ENCODE measurements around the gene PPCS.

Gene PPCS

DNA sequence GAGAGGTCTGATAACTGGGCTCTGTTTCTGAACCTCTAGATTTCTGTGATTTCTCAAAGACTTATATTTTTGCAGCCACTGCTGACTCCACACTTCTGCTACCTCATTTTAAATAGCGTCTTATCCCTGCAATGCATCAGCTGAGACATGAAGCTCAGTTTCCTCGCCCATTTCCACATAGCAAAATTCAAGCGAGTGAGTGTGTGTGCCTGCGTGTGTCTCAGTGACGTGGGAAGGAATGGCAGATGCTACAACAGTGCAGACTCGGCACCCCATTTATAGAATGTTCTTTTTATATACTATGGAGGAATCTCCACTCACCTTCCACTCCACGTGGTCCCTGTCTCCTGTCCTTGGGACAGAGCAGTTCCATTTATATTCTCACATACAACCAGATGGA, 36.2 kb upstream of the PPCS start:
- Mint-ChIP-seq H3K9me3 (no peaks in the 10 kb centered on the region), H3K36me3 (ENCODE audit: low read depth) (no peaks in the 10 kb centered on the region), H3K27ac (peak overlapping the region; percentile 46 to 81 (median 80)), H3K27me3 (ENCODE audit: low read depth) (no peaks in the 10 kb centered on the region), H3K4me3 (peak overlapping the region in 1 of 3 experiments; percentile 38), H3K4me1 (peaks cover 82% of the 10 kb centered on the region)
- TF ChIP-seq, protein P1, sequence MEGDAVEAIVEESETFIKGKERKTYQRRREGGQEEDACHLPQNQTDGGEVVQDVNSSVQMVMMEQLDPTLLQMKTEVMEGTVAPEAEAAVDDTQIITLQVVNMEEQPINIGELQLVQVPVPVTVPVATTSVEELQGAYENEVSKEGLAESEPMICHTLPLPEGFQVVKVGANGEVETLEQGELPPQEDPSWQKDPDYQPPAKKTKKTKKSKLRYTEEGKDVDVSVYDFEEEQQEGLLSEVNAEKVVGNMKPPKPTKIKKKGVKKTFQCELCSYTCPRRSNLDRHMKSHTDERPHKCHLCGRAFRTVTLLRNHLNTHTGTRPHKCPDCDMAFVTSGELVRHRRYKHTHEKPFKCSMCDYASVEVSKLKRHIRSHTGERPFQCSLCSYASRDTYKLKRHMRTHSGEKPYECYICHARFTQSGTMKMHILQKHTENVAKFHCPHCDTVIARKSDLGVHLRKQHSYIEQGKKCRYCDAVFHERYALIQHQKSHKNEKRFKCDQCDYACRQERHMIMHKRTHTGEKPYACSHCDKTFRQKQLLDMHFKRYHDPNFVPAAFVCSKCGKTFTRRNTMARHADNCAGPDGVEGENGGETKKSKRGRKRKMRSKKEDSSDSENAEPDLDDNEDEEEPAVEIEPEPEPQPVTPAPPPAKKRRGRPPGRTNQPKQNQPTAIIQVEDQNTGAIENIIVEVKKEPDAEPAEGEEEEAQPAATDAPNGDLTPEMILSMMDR (IDR thresholded peaks at IDR 0.05; ENCODE audit: unreplicated experiment in 3 of 3): no peak

DNA sequence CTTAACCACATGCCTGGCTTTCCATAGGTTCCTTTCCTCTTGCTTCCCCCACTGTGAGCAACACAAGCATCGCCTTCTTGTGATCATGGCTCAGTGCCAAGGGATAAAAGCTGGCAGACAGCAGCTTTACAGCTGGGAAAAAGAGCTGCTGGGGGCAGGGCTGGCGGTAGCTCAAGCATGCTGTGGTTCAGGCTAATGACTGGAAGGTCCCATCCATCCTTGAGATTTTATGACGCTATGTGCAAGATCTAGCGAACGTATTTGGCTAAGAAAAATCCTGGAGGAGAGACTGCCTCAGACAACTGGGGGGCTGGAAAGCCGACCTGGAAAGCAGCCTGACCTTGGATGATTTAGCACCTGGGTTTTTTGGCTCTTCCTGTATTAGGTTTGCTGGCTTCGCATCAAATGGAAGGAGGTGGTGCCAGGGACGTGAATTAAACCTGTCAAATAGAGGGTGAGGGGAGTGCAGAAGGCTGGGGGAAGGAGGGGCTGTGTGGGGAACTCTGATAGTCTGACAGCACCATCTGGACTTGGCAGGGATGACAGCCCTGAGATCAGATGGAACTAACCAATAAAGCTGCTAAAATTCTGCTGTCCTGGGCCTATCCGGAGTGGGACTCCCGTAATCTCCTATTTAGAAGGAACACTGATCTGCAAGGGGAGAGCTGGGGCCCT, 35.3 kb upstream of the PPCS start:
- Mint-ChIP-seq H3K27ac (peak overlapping the region; percentile 46 to 81 (median 80)), H3K4me1 (peaks cover 87% of the 10 kb centered on the region), H3K27me3 (ENCODE audit: low read depth) (peaks cover 5% of the 10 kb centered on the region), H3K9me3 (no peaks in the 10 kb centered on the region), H3K4me3 (peak overlapping the region; percentile 16 to 38 (median 27)), H3K36me3 (ENCODE audit: low read depth) (no peaks in the 10 kb centered on the region)
- TF ChIP-seq, protein P1 (IDR thresholded peaks at IDR 0.05; ENCODE audit: unreplicated experiment in 3 of 3): no peak

GRCh38 chr1:42422737-42423136, 33.6 kb upstream of the PPCS start:
- H3K36me3 Mint-ChIP-seq (ENCODE audit: low read depth): no peaks in the 10 kb centered on the region
- H3K9me3 Mint-ChIP-seq: no peaks in the 10 kb centered on the region
- H3K27ac Mint-ChIP-seq: peak overlapping the region; percentile 55 to 83 (median 82)
- TF ChIP-seq, protein P1 (IDR thresholded peaks at IDR 0.05; ENCODE audit: unreplicated experiment in 3 of 3): no peak
- no peak overlapping the region for H3K4me3 Mint-ChIP-seq
- H3K4me1 Mint-ChIP-seq: peaks cover 76% of the 10 kb centered on the region
- peaks cover 8% of the 10 kb centered on the region for H3K27me3 Mint-ChIP-seq (ENCODE audit: low read depth)

- no peaks in the 10 kb centered on the region for H3K36me3 Mint-ChIP-seq (ENCODE audit: low read depth)
- H3K27me3 Mint-ChIP-seq (ENCODE audit: low read depth): peaks cover 8% of the 10 kb centered on the region
- H3K4me1 Mint-ChIP-seq: peaks cover 68% of the 10 kb centered on the region
- peak overlapping the region; percentile 55 to 83 (median 82) for H3K27ac Mint-ChIP-seq
- no peaks in the 10 kb centered on the region for H3K9me3 Mint-ChIP-seq
- peak overlapping the region in 2 of 3 experiments; percentile 5 to 9 for H3K4me3 Mint-ChIP-seq
- TF ChIP-seq, protein P1 (IDR thresholded peaks at IDR 0.05; ENCODE audit: unreplicated experiment in 3 of 3): no peak
These were observed 32.7 kb upstream of the PPCS start for GRCh38 chr1:42423681-42424080.

DNA sequence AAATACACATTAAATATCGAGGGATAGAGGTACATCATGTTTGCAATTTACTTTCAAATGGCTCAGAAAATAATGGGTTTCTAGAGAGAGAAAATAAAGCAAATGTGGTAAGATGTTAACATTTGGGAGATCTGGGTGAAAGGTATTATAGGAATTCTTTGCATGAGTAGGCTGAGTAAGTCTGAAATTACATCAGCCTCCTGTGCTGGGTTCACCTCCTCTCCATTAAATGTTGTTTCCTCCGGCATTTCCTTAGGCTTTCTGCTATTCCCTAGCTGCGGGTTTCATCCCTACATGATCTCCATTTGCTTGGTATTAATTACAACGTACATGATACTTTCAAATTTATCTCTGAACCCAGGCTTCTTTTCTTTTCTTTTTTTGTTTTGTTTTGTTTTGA, 32.1 kb upstream of the PPCS start:
- TF ChIP-seq, protein P1 (IDR thresholded peaks at IDR 0.05; ENCODE audit: unreplicated experiment in 3 of 3): no peak
- Mint-ChIP-seq H3K4me1 (peaks cover 65% of the 10 kb centered on the region), H3K27me3 (ENCODE audit: low read depth) (peaks cover 8% of the 10 kb centered on the region), H3K4me3 (no peak overlapping the region), H3K9me3 (no peaks in the 10 kb centered on the region), H3K27ac (peak overlapping the region; percentile 55 to 83 (median 82)), H3K36me3 (ENCODE audit: low read depth) (no peaks in the 10 kb centered on the region)

DNA sequence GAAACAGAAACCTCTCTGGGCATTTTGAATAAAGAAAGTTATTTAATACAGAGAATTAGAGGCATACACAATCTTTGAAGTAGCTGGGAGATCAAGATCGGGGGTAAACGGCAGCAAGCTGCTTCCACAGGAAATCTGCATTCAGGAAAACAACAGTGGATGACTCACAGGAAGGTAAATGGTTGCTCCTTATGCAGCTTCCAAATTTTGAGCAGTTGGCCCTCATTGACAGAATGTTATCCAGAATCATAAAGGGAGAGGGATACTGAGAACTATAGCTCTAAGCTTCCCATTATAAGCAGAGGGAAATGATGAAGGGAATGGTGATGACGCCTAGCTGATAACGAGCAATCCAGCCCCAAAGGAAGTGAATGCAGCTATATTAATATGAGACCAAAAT, 29.1 kb upstream of the PPCS start:
- peak overlapping the region in 1 of 3 experiments; percentile 3 for H3K27ac Mint-ChIP-seq
- H3K4me1 Mint-ChIP-seq: peaks cover 39% of the 10 kb centered on the region
- no peaks in the 10 kb centered on the region for H3K36me3 Mint-ChIP-seq (ENCODE audit: low read depth)
- peaks cover 8% of the 10 kb centered on the region for H3K27me3 Mint-ChIP-seq (ENCODE audit: low read depth)
- no peaks in the 10 kb centered on the region for H3K9me3 Mint-ChIP-seq
- no peak overlapping the region for H3K4me3 Mint-ChIP-seq
- TF ChIP-seq, protein P1 (IDR thresholded peaks at IDR 0.05; ENCODE audit: unreplicated experiment in 3 of 3): no peak

All from nephron (organoid).